Esophagus muscularis mucosa (tissue), 4 donors: ENCODE measurements around the gene GRIN2B. TPM values are rescaled to one million over a fixed set of nuclear protein-coding genes. Genes with fewer than 3 reads are reported as not detected.
A peak's percentile ranks its signal among the peaks of the same experiment; 100 is the strongest.

Experiments used
- DNase-seq: peaks from one replicate; pipeline ENCODE4 v3.0.0-alpha.2; 2017; ENCODE audit errors: extremely low spot score
- H3K27ac ChIP-seq, 4 donors: fragments of 200-600 bp; sonication (generic); replicated peaks in 1 of 4; 1 replicate in 3 of 4; 2 replicates in 1 of 4; pipeline ENCODE4 v1.5.1; 2016 to 2019; ENCODE audit warnings: mild to moderate bottlenecking in 1 of 4
- H3K27me3 ChIP-seq, 4 donors: fragments of 200-600 bp; sonication (generic); one replicate each; pipeline versions ENCODE4 v1.5.1 to v1.6.0; 2016 to 2019
- H3K36me3 ChIP-seq, 4 donors: fragments of 200-600 bp; sonication (generic); one replicate each; pipeline ENCODE4 v1.5.1; 2016 to 2019
- H3K4me1 ChIP-seq, 4 donors: fragments of 200-600 bp; sonication (generic); one replicate each; pipeline ENCODE4 v1.5.1; 2016 to 2019
- H3K4me3 ChIP-seq, 4 donors: fragments of 200-600 bp; sonication (generic); 1 replicate in 2 of 4; 2 replicates in 2 of 4; pipeline ENCODE4 v1.5.1; 2016 to 2019; ENCODE audit warnings: mild to moderate bottlenecking in 4 of 4, moderate library complexity in 1 of 4
- H3K9me3 ChIP-seq, 4 donors: fragments of 200-600 bp; sonication (generic); 1 replicate in 3 of 4; 2 replicates in 1 of 4; pipeline ENCODE4 v1.5.1; 2016 to 2019
- CTCF ChIP-seq, 3 experiments: fragments of 200-600 bp in 2 of 3; fragments of 450-650 bp in 1 of 3; sonication (generic) in 2 of 3; IDR thresholded peaks; one replicate each; pipeline ENCODE4 v1.5.1; 2017 to 2019; ENCODE audit warnings: antibody characterized with exemption in 3 of 3, mild to moderate bottlenecking in 2 of 3, moderate library complexity in 1 of 3
- EP300 ChIP-seq: sonication (generic); formaldehyde crosslinking; IDR thresholded peaks from one replicate; pipeline ENCODE4 v1.6.1; 2017; ENCODE audit warnings: antibody characterized with exemption
- POLR2A ChIP-seq: fragments of 450-650 bp; IDR thresholded peaks from one replicate; pipeline ENCODE4 v1.6.1; 2017; ENCODE audit warnings: antibody characterized with exemption, moderate library complexity, mild to moderate bottlenecking, low read depth
- POLR2AphosphoS5 ChIP-seq, 2 donors: sonication (generic); formaldehyde crosslinking; IDR thresholded peaks; one replicate each; pipeline ENCODE4 v1.6.1; 2017; ENCODE audit warnings: antibody characterized with exemption in 2 of 2
- WGBS: methylation state at CpG from one replicate; pipeline ENCODE4 v1.1.5; 2018; 5-methylcytosine and 5-hydroxymethylcytosine counted together
- intact Hi-C: fragments of 100-400 bp; cut with DNase I; formaldehyde crosslinking; loops from one replicate; pipeline ENCODE4 v1.15.1; 2023
- total RNA-seq, 4 donors: library from RNA; depleted of rRNA; stranded (reverse); fragments of >200 nt; gene quantifications; one replicate each; pipeline versions ENCODE4 v1.1.0 to v1.2.1, GENCODE V29; 2016

Gene GRIN2B
- total RNA-seq, 4 donors from 2014 or later, result under 0.01 to 0.42 (median 0.03) TPM

GRCh38 chr12:13962699-13963098 lies 18.7 kb downstream of the GRIN2B start:
- H3K9me3 ChIP-seq, result no peaks in the 10 kb centered on the region
- no peak overlapping the region for H3K4me3 ChIP-seq
- H3K27me3 ChIP-seq, result peaks cover 0 to 28% (median 0%) of the 10 kb centered on the region in 4 donors
- no peak overlapping the region for H3K27ac ChIP-seq
- no peaks in the 10 kb centered on the region for H3K4me1 ChIP-seq
- no peak for TF ChIP-seq CTCF (IDR thresholded peaks at IDR 0.05)
- TF ChIP-seq EP300, result no peak
- no peak for TF ChIP-seq POLR2A
- no peak for TF ChIP-seq POLR2AphosphoS5 (IDR thresholded peaks at IDR 0.05)
- no peak for DNase-seq
- 67% methylated on average over 8 of the region's 8 CpGs for whole genome bisulfite sequencing
- intact Hi-C loops, result no loop called here
- H3K36me3 ChIP-seq, result no peaks in the 10 kb centered on the region

- no peaks in the 10 kb centered on the region for H3K9me3 ChIP-seq
- intact Hi-C loops, result no loop called here
- DNase-seq, result no peak
- no peaks in the 10 kb centered on the region for H3K4me1 ChIP-seq
- H3K36me3 ChIP-seq, result no peaks in the 10 kb centered on the region
- 52% methylated on average over 6 of the region's 6 CpGs for WGBS
- no peak overlapping the region for H3K27ac ChIP-seq
- H3K4me3 ChIP-seq, result no peak overlapping the region
- peaks cover 0 to 28% (median 0%) of the 10 kb centered on the region in 4 donors for H3K27me3 ChIP-seq
- TF ChIP-seq POLR2A (no peak), EP300 (no peak), CTCF (IDR thresholded peaks at IDR 0.05) (no peak), POLR2AphosphoS5 (IDR thresholded peaks at IDR 0.05) (no peak)
These were observed 19.4 kb downstream of the GRIN2B start for GRCh38 chr12:13961971-13962370.

- no peak overlapping the region for H3K27ac ChIP-seq
- DNase-seq, result peak; percentile 78
- TF ChIP-seq POLR2AphosphoS5 (IDR thresholded peaks at IDR 0.05) (no peak), CTCF (IDR thresholded peaks at IDR 0.05) (no peak), EP300 (no peak), POLR2A (no peak)
- H3K36me3 ChIP-seq, result no peaks in the 10 kb centered on the region
- peaks cover 0 to 20% (median 0%) of the 10 kb centered on the region in 4 donors for H3K27me3 ChIP-seq
- H3K4me1 ChIP-seq, result no peaks in the 10 kb centered on the region
- intact Hi-C loops, result no loop called here
- WGBS, result 68% methylated on average over 9 of the region's 9 CpGs
- no peaks in the 10 kb centered on the region for H3K9me3 ChIP-seq
- H3K4me3 ChIP-seq, result no peak overlapping the region
These were observed 22.2 kb downstream of the GRIN2B start for GRCh38 chr12:13959131-13959723.

GRCh38 chr12:13957576-13957975 lies 23.8 kb downstream of the GRIN2B start:
- DNase-seq, result peak; percentile 89
- TF ChIP-seq EP300 (no peak), POLR2A (no peak), CTCF (IDR thresholded peaks at IDR 0.05) (no peak), POLR2AphosphoS5 (IDR thresholded peaks at IDR 0.05) (no peak)
- no peaks in the 10 kb centered on the region for H3K4me1 ChIP-seq
- H3K27me3 ChIP-seq, result peaks cover 0 to 5% (median 0%) of the 10 kb centered on the region in 4 donors
- H3K4me3 ChIP-seq, result no peak overlapping the region
- intact Hi-C loops, result no loop called here
- WGBS, result 64% methylated on average over 8 of the region's 9 CpGs
- H3K27ac ChIP-seq, result no peak overlapping the region
- no peaks in the 10 kb centered on the region for H3K36me3 ChIP-seq
- H3K9me3 ChIP-seq, result no peaks in the 10 kb centered on the region
